Adrenal gland (tissue), 12 donors: ENCODE data around the gene ACOT7. TPM values are rescaled to one million over a fixed set of nuclear protein-coding genes. Genes with fewer than 3 reads are reported as not detected.
A peak's percentile ranks its signal among the peaks of the same experiment; 100 is the strongest.

ENCODE experiments used
- DNase-seq, 7 donors: peaks; one replicate each; pipeline ENCODE4 v3.0.0-alpha.2; 2019 to 2020
- H3K27ac ChIP-seq, 5 donors: fragments of 200-600 bp; sonication (generic) in 4 of 5; 1 replicate in 3 of 5; 2 replicates in 2 of 5; pipeline versions ENCODE4 v1.5.1 to v1.8.0; 2016 to 2020; ENCODE audit warnings: mild to moderate bottlenecking in 1 of 5
- H3K27me3 ChIP-seq: fragments of 200-600 bp; 2 replicates; pipeline ENCODE4 v1.8.0; 2021
- H3K36me3 ChIP-seq, 2 donors: fragments of 200-600 bp; replicated peaks in 1 of 2; 1 replicate in 1 of 2; 2 replicates in 1 of 2; pipeline versions ENCODE4 v1.5.1 to v1.8.0; 2018 to 2022
- H3K4me1 ChIP-seq, 2 donors: fragments of 200-600 bp; replicated peaks in 1 of 2; 1 replicate in 1 of 2; 2 replicates in 1 of 2; pipeline versions ENCODE4 v1.5.1 to v1.8.0; 2018 to 2021
- H3K4me3 ChIP-seq, 4 donors: fragments of 200-600 bp; sonication (generic) in 3 of 4; one replicate each; pipeline ENCODE4 v1.5.1; 2016 to 2018
- H3K9me3 ChIP-seq, 3 donors: fragments of 200-600 bp; sonication (generic) in 1 of 3; replicated peaks in 1 of 3; 1 replicate in 2 of 3; 2 replicates in 1 of 3; pipeline versions ENCODE4 v1.5.1 to v1.8.0; 2016 to 2021
- POLR2A ChIP-seq, 2 donors: fragments of 450-650 bp; IDR thresholded peaks; one replicate each; pipeline ENCODE4 v1.6.1; 2017; ENCODE audit warnings: antibody characterized with exemption in 2 of 2, mild to moderate bottlenecking in 2 of 2, moderate library complexity in 1 of 2
- WGBS, 4 donors: extraction: QIAGEN DNeasy Blood & Tissue Kit in 2 of 4; methylation state at CpG; one replicate each; pipeline versions ENCODE4 v1.1.5 to v1.1.7; 2013 to 2017; 5-methylcytosine and 5-hydroxymethylcytosine counted together
- intact Hi-C, 2 donors: fragments of 100-400 bp; cut with DNase I; formaldehyde crosslinking; loops; one replicate each; pipeline versions ENCODE4 v1.14.1 to v1.15.0; 2022 to 2023
- polyA plus RNA-seq, 3 donors: library from polyadenylated mRNA; stranded (reverse); fragments of 200-250 nt in 2 of 3; fragments of 350-450 nt in 1 of 3; fragmentation: Illumina TruSeq in 1 of 3; extraction: RNeasy Lipid Tissue Mini Kit (QIAGEN cat#74804) in 1 of 3; gene quantifications; one replicate each; pipeline ENCODE4 v1.2.3, GENCODE V29; 2013 to 2014
- total RNA-seq, 9 donors: library from RNA; depleted of rRNA in 4 of 9; stranded (reverse); fragments of >200 nt in 4 of 9; fragments of 120-200 nt in 1 of 9; fragmentation: NEBNext Ultra II Directional in 1 of 9; extraction: Animal tissue kit (Norgen Biotek cat#: 25700) in 1 of 9; gene quantifications; one replicate each; pipeline versions ENCODE4 v1.1.0 to v1.2.4, GENCODE V29; 2013 to 2023
- TF ChIP-seq, protein P1 (sequence below), 6 experiments: fragments of 450-650 bp in 4 of 6; fragments of 200-600 bp in 2 of 6; sonication (generic) in 1 of 6; IDR thresholded peaks; 1 replicate in 5 of 6; 2 replicates in 1 of 6; pipeline versions ENCODE4 v1.5.1 to v1.8.0; 2016 to 2021; ENCODE audit warnings: antibody characterized with exemption in 6 of 6, mild to moderate bottlenecking in 2 of 6, moderate library complexity in 1 of 6
- donor health status: healthy with polysubstance abuse.
- donor health status: Bipolar disorder and iron deficiency.
- donor health status: DM: yes; HTN: yes; CAD: no.
- donor health status: DM: no; HTN: no; CAD: no.
- donor health status: DM: no; HTN: no; CAD: no.
- donor health status: DM: yes; HTN: yes; CAD: no.

The ACOT7 gene
- total and polyA plus RNA-seq, 12 donors: 8.4 to 29.4 (median 14.5) TPM

DNA sequence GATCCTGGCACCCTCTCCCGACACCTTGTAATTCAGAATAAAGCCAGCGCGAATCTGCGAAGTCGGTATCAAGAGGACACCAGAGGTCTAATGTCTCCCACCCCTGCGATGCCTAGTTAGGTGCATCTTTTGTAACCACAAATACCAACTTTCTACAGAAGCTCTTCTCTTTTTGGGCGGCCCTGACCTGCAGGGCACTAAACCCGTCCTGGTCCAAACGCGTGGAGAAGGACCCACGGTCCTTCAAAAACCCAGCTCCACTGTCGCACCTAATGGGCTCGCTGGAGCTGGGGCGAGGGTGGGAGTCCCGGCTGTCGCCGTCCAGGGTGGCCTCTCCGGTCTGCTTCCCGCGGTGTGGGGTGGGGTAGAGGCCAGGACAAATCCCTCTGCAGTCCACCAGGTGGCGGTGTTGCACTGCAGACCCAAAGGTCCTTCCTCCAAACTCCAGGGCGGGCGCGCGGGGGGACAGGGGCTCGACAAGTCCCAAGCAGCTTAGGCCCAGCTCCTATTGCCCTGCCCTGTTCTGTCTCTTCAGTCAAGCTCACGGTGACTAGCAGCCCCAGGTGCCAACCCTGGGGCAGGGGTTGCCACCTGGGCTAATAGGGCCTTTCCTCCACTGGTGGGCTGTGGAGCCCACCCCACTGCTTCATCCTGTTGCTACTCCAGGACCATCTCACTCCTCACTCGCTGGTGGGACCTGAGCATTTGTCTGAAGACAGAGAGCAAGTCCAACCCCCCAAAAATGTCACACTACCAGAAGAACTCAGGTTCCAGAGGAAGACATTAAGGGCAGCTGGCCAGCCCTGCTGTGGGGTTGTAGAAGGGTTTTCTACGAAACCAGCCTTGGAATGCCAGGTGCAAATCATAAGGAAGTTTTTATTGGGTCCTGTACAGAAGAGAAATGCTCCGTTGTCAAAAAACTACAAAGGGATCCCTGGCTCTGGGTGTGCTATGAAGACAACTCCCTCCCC lies 146.8 kb downstream of the ACOT7 start:
- 3 to 23% (median 9%) methylated on average over 4 to 30 of the region's 30 CpGs for WGBS, 4 donors
- DNase-seq: peak; percentile 75 to 89 (median 81)
- H3K27me3 ChIP-seq: peaks cover 43% of the 10 kb centered on the region

DNA sequence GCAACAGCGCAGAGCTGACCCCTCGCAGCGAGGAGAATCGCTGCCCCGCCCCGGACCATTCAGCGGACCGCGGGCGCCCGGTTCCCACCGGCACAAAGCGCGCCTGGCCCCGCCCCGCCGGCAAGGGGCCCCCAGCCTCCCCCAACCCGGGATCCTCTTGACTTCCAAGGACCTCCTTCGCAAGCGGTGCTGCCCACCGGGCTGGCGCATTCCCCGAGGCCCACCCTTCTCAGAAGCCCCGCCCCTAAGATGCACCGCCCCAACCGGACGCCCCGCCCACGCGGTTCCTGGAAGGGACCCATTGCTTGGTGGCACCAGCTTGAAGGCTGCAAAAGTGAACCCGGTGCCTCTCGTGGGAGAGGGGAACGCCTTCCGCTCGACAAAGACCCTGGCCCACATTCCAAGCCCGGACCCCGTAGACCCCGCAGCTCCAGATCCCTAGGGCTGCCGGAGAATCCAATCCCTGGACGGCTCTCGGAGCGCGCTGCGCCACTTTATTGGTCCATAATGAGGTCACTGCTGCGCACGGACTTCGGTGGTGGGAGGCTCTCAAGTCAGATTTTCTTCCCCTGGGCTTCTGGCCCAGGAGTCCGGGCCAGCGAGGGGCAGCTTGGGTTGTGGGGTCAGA lies 147.6 kb downstream of the ACOT7 start:
- intact Hi-C loops: loop anchor here (2.0 to 5.0 kb wide), 5 partner anchors 36 to 166 kb away; no protein-coding TSS in a partner anchor
- DNase-seq: no peak
- H3K27me3 ChIP-seq: peaks cover 51% of the 10 kb centered on the region
- TF ChIP-seq, protein P1, sequence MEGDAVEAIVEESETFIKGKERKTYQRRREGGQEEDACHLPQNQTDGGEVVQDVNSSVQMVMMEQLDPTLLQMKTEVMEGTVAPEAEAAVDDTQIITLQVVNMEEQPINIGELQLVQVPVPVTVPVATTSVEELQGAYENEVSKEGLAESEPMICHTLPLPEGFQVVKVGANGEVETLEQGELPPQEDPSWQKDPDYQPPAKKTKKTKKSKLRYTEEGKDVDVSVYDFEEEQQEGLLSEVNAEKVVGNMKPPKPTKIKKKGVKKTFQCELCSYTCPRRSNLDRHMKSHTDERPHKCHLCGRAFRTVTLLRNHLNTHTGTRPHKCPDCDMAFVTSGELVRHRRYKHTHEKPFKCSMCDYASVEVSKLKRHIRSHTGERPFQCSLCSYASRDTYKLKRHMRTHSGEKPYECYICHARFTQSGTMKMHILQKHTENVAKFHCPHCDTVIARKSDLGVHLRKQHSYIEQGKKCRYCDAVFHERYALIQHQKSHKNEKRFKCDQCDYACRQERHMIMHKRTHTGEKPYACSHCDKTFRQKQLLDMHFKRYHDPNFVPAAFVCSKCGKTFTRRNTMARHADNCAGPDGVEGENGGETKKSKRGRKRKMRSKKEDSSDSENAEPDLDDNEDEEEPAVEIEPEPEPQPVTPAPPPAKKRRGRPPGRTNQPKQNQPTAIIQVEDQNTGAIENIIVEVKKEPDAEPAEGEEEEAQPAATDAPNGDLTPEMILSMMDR (IDR thresholded peaks at IDR 0.05): no peak
- no peak for TF ChIP-seq POLR2A (IDR thresholded peaks at IDR 0.05)
- 2 to 8% (median 4%) methylated on average over 10 to 49 of the region's 49 CpGs for WGBS, 4 donors
- H3K36me3 ChIP-seq: no peaks in the 10 kb centered on the region
- peaks cover 5 to 30% of the 10 kb centered on the region in 2 donors for H3K4me1 ChIP-seq
- H3K4me3 ChIP-seq: no peak overlapping the region
- H3K27ac ChIP-seq: no peak overlapping the region
- H3K9me3 ChIP-seq: no peaks in the 10 kb centered on the region

More for the DNA sequence above, 146.8 kb downstream of the ACOT7 start:
- H3K36me3 ChIP-seq: no peaks in the 10 kb centered on the region
- H3K27ac ChIP-seq: no peak overlapping the region
- no peak overlapping the region for H3K4me3 ChIP-seq
- intact Hi-C loops: loop anchor here (2.0 to 5.0 kb wide), 5 partner anchors 36 to 166 kb away; no protein-coding TSS in a partner anchor
- TF ChIP-seq, protein P1 (IDR thresholded peaks at IDR 0.05): peak; percentile 94 to 98 (median 97)
- TF ChIP-seq POLR2A (IDR thresholded peaks at IDR 0.05): no peak
- peaks cover 4 to 28% of the 10 kb centered on the region in 2 donors for H3K4me1 ChIP-seq
- no peaks in the 10 kb centered on the region for H3K9me3 ChIP-seq

DNA sequence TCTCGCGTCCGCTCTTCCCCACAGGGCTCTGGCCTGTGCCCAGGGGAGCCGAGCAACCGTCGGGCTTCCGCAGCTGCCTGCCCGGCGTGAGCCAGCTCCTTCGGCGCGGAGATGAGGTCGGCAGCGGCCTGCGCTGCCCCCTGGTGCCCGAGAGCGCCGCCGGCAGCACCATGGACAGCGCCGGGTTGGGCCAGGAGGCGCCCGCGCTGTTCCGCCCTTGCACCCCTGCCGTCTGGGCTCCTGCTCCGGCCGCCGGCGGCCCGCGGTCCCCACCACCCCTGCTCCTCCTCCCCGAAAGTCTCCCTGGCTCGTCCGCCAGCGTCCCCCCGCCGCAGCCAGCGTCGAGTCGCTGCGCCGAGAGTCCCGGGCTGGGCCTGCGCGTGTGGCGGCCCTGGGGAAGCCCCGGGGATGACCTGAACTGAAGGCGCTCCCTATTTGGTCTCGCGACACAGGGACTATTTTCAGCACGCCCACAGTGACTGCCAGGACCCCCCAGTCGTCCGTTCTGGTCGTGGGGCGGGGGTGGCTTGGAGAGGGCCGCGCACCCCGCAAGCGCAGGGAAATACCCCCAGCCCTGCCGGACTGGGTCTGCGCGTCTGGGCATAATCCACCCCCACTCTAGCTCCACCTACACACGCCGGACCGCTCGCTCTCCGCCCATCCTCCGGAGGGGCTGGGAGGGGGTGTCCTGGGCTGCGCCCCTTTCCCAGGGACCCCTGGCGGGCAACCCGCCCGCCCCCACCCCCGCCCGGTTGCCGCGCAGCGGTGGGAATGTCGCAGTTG lies 148.3 kb downstream of the ACOT7 start:
- no peak for TF ChIP-seq POLR2A (IDR thresholded peaks at IDR 0.05)
- TF ChIP-seq, protein P1 (IDR thresholded peaks at IDR 0.05): peak; percentile 62 to 97 (median 72)
- Histone ChIP-seq H3K4me1 (peaks cover 5 to 30% of the 10 kb centered on the region in 2 donors), H3K36me3 (no peaks in the 10 kb centered on the region), H3K27me3 (peaks cover 56% of the 10 kb centered on the region), H3K27ac (no peak overlapping the region), H3K4me3 (no peak overlapping the region), H3K9me3 (no peaks in the 10 kb centered on the region)
- 0 to 3% (median 2%) methylated on average over 6 to 79 of the region's 79 CpGs for WGBS, 4 donors
- DNase-seq: peak; percentile 78 to 87 (median 83)
- intact Hi-C loops: loop anchor here (5.0 kb wide), 3 partner anchors 37 to 167 kb away; no protein-coding TSS in a partner anchor
